Superior temporal gyrus (tissue), 1 donor: ENCODE measurements around the gene GLB1L2.

Source experiments
- DNase-seq: peaks from one replicate; pipeline ENCODE4 v3.0.0-alpha.2; 2016; ENCODE audit errors: extremely low spot score

GLB1L2 gene

GRCh38 chr11:134369656-134370525 is 38.1 kb downstream of the GLB1L2 start:
- no peak for DNase-seq

- no peak for DNase-seq
These were observed 39.0 kb downstream of the GLB1L2 start for GRCh38 chr11:134370526-134371435.

GRCh38 chr11:134371436-134372185 is 39.8 kb downstream of the GLB1L2 start:
- no peak for DNase-seq

DNA sequence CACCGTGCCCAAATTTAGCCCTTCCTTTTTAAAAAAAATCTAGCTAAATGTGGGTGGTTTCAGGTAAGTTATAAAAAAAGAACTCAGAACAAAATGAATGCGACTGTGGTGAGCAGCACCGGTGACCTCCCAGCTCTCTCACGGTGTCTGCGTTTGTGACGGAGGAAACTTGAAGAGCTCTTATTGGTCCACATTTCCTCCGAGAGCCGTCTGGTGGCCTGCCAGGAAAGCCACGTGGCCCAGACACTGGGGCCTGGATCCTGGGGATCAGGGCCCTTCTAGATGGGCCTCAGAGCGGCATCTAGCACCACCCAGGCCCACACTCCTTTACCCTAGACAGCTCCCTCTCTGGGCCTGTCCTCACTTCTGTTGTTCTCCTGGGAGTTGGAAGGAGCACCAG is 40.7 kb downstream of the GLB1L2 start:
- DNase-seq: no peak

- no peak for DNase-seq
These were observed 41.2 kb downstream of the GLB1L2 start for GRCh38 chr11:134372961-134373360.

GRCh38 chr11:134373591-134374052 is 41.8 kb downstream of the GLB1L2 start:
- DNase-seq: no peak

- DNase-seq: no peak
These were observed 42.4 kb downstream of the GLB1L2 start for GRCh38 chr11:134374171-134374570.

- DNase-seq: no peak
These were observed 43.2 kb downstream of the GLB1L2 start for GRCh38 chr11:134374891-134375550.

GRCh38 chr11:134376150-134376921 is 44.5 kb downstream of the GLB1L2 start:
- DNase-seq: no peak

- DNase-seq: no peak
These were observed 46.1 kb downstream of the GLB1L2 start for GRCh38 chr11:134377876-134378275.

GRCh38 chr11:134379241-134379640 is 47.5 kb downstream of the GLB1L2 start:
- DNase-seq: no peak

GRCh38 chr11:134380229-134380628 is 48.4 kb downstream of the GLB1L2 start:
- no peak for DNase-seq

DNA sequence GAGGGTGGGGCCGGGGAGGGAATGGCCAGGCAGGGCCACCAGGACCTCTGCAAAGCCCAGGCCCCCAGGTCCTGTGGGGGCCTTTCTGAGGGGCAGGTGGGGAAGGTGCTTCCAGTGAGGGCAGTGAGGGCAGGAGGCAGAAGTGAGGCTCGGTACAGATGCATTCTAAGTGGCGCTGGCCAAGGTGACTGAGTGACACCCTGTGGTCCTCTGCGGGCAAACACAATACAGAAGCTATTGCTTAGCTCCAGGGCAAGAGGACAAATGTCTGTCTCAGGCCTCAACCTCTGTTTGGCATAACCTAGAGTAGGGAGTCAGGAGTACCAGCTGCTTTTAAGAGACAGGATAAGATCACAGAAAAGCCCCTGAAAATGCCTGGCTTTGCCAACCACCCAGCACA is 49.0 kb downstream of the GLB1L2 start:
- no peak for DNase-seq

DNA sequence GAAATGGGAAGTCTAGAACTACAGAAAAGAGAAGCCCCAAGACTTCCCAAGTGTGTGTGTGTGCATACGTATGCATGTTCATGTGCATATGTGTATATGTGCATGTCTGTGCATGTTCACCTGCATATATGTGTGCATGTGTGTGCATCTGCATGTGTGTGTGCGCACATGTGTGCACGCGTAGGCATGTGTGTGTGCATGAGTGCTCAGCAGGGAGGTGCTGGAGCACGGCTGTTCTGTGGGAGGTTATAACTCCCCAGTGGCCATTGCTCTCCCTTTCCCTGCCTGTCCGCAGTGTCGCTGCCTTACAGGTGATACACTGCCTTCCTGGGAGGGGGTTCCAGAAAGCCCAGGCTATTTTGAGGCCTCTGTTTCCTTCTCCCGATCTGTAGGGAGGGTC is 50.5 kb downstream of the GLB1L2 start:
- DNase-seq: no peak

DNA sequence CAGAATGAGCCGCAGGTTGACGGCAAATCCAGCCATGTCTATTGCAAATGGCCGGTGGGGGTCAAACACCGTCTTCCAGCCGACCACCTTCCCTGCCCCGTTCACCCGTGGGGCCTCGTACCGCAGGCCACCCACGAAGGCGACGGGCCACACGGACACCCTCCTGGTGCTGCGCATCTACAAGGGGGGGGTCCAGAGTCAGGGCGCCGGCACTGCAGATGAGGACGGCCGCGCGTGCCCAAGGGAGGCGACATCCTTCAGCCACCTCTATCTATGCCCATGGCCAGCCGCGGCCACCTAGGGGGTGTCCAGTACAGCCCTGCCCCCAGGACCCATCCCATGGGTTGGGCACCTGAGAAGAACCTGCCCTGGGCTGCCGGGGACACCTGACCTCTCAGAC is 51.0 kb downstream of the GLB1L2 start:
- DNase-seq: no peak

GRCh38 chr11:134383576-134384221 is 51.9 kb downstream of the GLB1L2 start:
- DNase-seq: no peak

DNA sequence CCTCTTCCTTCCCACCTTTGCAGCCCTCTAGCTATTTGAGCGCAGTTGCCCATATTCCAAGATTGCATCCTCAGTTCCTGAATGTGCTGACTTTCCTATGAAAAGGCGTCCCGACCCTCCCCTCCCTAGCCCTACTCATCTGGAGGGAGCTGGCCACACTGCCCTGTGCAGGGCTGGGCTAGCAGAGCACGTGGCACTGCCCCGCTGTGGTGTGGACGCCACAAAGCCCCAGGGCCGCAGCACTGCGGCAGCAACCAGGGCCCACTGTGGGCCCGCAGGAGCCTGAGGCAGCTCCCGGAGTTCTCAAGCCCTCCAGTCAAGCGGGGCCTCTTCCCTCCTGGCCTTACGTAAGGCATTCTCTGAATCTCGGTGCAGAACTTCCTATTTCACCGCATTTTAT is 52.6 kb downstream of the GLB1L2 start:
- no peak for DNase-seq

DNA sequence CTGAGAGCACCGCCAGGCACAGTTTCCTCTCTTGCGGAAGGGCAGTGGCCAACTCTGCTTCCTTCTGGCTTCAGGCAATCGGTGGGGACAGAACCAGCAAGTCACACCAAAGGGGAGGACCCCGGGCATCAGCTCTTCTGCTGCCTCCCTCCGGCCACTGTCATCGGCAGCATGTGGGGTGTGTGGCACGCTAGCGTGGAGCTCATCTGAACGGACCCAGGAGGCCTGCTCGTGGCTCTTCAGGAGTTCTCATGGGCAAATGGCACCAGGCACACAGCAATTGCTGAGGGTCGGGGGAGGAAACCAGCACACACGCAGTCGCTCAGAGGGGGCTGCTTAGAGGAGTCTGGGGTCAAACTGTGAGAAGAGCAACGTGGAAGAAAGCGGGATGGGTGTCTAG is 53.4 kb downstream of the GLB1L2 start:
- DNase-seq: no peak

- peak; percentile 74 for DNase-seq
These were observed 54.2 kb downstream of the GLB1L2 start for GRCh38 chr11:134385774-134386565.
